Endothelial cell of umbilical vein (primary cell): ENCODE results near the gene AQP9.

Source experiments
- EZH2 ChIP-seq: IDR thresholded peaks from 2 replicates; pipeline ENCODE4 v1.6.1; 2012; ENCODE audit warnings: borderline replicate concordance, low read depth, mild to moderate bottlenecking, moderate library complexity, low read length, inconsistent platforms; ENCODE audit not compliant: severe bottlenecking
- JUN ChIP-seq: IDR thresholded peaks from 2 replicates; pipeline ENCODE4 v1.6.1; 2011; ENCODE audit warnings: borderline replicate concordance, low read depth; ENCODE audit not compliant: insufficient read length, insufficient read depth
- POLR2A ChIP-seq: IDR thresholded peaks from 2 replicates; pipeline ENCODE4 v1.6.1; 2012; ENCODE audit warnings: low read depth, mild to moderate bottlenecking, control low read depth, low read length
- POLR2AphosphoS5 ChIP-seq: IDR thresholded peaks from 2 replicates; pipeline ENCODE4 v1.6.1; 2012; ENCODE audit warnings: low read depth, mild to moderate bottlenecking, control low read depth, low read length, moderate library complexity; ENCODE audit not compliant: insufficient read depth
- TF ChIP-seq, protein P1 (sequence below), 2 donors: IDR thresholded peaks; 1 replicate in 1 of 2; 2 replicates in 1 of 2; pipeline ENCODE4 v1.5.1; 2011; ENCODE audit warnings: low read length in 2 of 2, mild to moderate bottlenecking in 2 of 2, moderate library complexity in 2 of 2, control low read depth in 1 of 2, inconsistent platforms in 1 of 2, low read depth in 1 of 2; ENCODE audit not compliant: insufficient read depth in 1 of 2; ENCODE audit errors: extremely low read depth in 1 of 2

DNA sequence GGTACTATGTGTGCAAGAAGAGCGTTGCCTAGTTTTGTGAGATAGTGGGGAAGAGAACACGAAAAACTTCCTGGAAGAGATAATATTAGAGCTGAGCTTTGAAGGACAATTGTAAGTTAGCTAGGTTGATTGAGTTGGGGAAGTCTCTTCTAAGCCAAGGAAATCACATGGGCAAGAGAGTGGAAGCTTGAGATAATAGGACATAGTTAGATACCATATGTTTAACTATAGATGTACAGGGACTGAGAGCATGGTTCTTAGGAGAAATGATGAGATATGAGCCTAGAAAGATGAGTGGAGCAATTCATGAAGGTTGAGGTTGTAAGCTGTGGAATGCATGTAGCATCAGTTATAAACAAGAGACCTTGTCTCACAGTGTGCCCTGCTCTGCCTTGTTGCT, 30.1 kb upstream of the AQP9 start:
- TF ChIP-seq, protein P1, sequence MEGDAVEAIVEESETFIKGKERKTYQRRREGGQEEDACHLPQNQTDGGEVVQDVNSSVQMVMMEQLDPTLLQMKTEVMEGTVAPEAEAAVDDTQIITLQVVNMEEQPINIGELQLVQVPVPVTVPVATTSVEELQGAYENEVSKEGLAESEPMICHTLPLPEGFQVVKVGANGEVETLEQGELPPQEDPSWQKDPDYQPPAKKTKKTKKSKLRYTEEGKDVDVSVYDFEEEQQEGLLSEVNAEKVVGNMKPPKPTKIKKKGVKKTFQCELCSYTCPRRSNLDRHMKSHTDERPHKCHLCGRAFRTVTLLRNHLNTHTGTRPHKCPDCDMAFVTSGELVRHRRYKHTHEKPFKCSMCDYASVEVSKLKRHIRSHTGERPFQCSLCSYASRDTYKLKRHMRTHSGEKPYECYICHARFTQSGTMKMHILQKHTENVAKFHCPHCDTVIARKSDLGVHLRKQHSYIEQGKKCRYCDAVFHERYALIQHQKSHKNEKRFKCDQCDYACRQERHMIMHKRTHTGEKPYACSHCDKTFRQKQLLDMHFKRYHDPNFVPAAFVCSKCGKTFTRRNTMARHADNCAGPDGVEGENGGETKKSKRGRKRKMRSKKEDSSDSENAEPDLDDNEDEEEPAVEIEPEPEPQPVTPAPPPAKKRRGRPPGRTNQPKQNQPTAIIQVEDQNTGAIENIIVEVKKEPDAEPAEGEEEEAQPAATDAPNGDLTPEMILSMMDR (IDR thresholded peaks at IDR 0.05; ENCODE audit: extremely low read depth in 1 of 2, insufficient read depth in 1 of 2, low read depth in 1 of 2, low read length in 2 of 2): no peak
- no peak for TF ChIP-seq JUN
- TF ChIP-seq EZH2: no peak
- no peak for TF ChIP-seq POLR2A
- TF ChIP-seq POLR2AphosphoS5: no peak
